ENCODE results near the gene ADAMTS8. TPM values are rescaled to one million over a fixed set of nuclear protein-coding genes. Genes with fewer than 3 reads are reported as not detected.
A peak's percentile ranks its signal among the peaks of the same experiment; 100 is the strongest.

ADAMTS8 gene
- total and polyA plus RNA-seq, 9 of the 15 experiments (the other 6 are each of a cell fraction or from before 2014, with no cell fraction given): not detected

DNA sequence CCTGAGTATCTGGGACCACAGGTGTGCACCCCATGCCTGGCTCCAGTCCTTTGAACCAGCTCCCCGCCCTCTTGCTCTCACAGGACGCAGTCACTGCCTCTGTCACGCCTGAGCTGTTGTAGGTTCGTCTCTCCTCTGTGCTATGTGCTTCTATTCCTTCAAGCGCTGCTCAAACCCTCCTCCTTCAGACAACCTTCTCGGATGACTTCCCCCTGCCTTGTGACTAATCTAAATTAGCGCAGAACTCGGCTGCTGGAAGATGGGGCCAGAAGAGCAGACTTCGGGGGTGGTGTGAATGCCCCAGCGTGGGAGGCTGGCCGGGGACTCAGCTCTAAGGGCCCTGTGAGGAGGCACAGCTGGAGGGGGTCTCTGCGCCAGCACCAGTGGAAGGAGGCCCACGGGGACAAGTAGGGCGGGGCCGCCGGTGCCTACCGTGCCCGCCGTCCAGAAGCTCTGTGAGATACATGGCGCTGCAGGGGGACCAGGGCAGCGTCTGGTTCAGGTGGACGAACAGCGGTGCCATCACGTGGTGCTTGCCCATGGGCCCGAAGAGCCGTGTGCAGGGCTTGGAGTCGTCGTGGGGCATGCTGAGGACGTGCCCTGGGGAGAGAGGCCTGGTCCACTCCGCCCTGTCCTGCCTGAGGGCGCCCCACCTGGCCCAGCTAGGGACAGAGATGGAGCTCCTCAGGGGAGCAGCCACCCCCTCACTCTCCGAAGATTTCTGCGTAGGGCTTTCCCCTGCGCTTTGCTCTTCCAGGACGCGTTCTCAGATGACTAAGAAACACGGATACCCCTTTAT lies 12.5 kb downstream of the ADAMTS8 start:
- no peak overlapping the region for H3K27ac ChIP-seq (ENCODE audit: extremely low read depth, low read depth, low read length)
- 1% methylated on average over 34 of the region's 37 CpGs for WGBS (ENCODE audit: insufficient coverage, low coverage, missing lambda C conversion rate)
- no peak overlapping the region for H3K4me3 ChIP-seq
- H3K9ac ChIP-seq (ENCODE audit: insufficient read depth in 1 of 2, low read depth in 2 of 2, low read length in 2 of 2): no peak overlapping the region; a peak in 1 of 4 replicates
- no peak for DNase-seq (ENCODE audit: extremely low read depth in 1 of 4, low spot score in 3 of 4)
- H2AFZ ChIP-seq (ENCODE audit: low read depth, low read length): no peak overlapping the region
- ATAC-seq: peak; percentile 44
- no peak for FAIRE-seq
- H3K4me1 ChIP-seq (replicated peaks in 1 of 2; ENCODE audit: control insufficient read depth in 2 of 2, insufficient read depth in 2 of 2, low read length in 2 of 2): peaks cover 0 to 7% of the 10 kb centered on the region in 2 experiments; a peak in 1 of 5 replicates
- no peaks in the 10 kb centered on the region for H3K9me3 ChIP-seq (replicated peaks; ENCODE audit: control insufficient read depth, insufficient read depth, low read depth, low read length)
- ChIA-PET CTCF (ENCODE audit: low intra/inter-chr PET ratio) (no interaction called here), POLR2A (interaction anchor here (0.5 to 1.1 kb wide), 5 partner anchors 12 to 446 kb away, joined by 3 to 4 read pairs (median 3); partner anchors contain the start of gene ADAMTS8)
- no peak overlapping the region for H3K4me2 ChIP-seq (ENCODE audit: insufficient read depth, low read length)
- 0 out of 2 replicates have a peak, but pooled peaks cover 6% of the 10 kb centered on the region for H4K20me1 ChIP-seq (replicated peaks; ENCODE audit: control insufficient read depth, insufficient read depth, low read length)
- no TSS peak for BruUV-seq (replicated peaks)
- intact Hi-C loops (cut with micrococcal nuclease) (no loop called here), in situ Hi-C loops (cut with MboI) (no loop called here)
- peaks cover 48 to 87% of the 10 kb centered on the region in 2 experiments for H3K27me3 ChIP-seq (ENCODE audit: control insufficient read depth in 2 of 2, insufficient read depth in 2 of 2, low read length in 2 of 2)
- no peaks in the 10 kb centered on the region for H3K79me2 ChIP-seq (ENCODE audit: control insufficient read depth, insufficient read depth, low read length)
- H3K9me1 ChIP-seq (ENCODE audit: control insufficient read depth, insufficient read depth, low read length): no peaks in the 10 kb centered on the region
- H3K36me3 ChIP-seq (ENCODE audit: control insufficient read depth, insufficient read depth, low read length): no peaks in the 10 kb centered on the region
- no peak for TF ChIP-seq ZBTB1 (CRISPR knock-in tag; IDR thresholded peaks at IDR 0.05; ENCODE audit: borderline replicate concordance, low read depth)
- no peak for TF ChIP-seq BCL6 (CRISPR knock-in tag; IDR thresholded peaks at IDR 0.05)
- no peak for TF ChIP-seq ZNF57 (CRISPR knock-in tag; IDR thresholded peaks at IDR 0.05)
- no peak for TF ChIP-seq TSC22D4 (tag; IDR thresholded peaks at IDR 0.05)
- TF ChIP-seq, protein P1, sequence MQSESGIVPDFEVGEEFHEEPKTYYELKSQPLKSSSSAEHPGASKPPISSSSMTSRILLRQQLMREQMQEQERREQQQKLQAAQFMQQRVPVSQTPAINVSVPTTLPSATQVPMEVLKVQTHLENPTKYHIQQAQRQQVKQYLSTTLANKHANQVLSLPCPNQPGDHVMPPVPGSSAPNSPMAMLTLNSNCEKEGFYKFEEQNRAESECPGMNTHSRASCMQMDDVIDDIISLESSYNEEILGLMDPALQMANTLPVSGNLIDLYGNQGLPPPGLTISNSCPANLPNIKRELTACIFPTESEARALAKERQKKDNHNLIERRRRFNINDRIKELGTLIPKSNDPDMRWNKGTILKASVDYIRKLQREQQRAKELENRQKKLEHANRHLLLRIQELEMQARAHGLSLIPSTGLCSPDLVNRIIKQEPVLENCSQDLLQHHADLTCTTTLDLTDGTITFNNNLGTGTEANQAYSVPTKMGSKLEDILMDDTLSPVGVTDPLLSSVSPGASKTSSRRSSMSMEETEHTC (IDR thresholded peaks at IDR 0.05): no peak
- no peak for TF ChIP-seq POU5F1 (IDR thresholded peaks at IDR 0.05; ENCODE audit: borderline replicate concordance, low read depth, low read length, partially characterized antibody)
- no peak for TF ChIP-seq KAT7 (CRISPR knock-in tag; IDR thresholded peaks at IDR 0.05; ENCODE audit: borderline replicate concordance)
- no peak for TF ChIP-seq ZNF586 (CRISPR knock-in tag; conservative IDR thresholded peaks at IDR 0.05)
- TF ChIP-seq, protein P2, sequence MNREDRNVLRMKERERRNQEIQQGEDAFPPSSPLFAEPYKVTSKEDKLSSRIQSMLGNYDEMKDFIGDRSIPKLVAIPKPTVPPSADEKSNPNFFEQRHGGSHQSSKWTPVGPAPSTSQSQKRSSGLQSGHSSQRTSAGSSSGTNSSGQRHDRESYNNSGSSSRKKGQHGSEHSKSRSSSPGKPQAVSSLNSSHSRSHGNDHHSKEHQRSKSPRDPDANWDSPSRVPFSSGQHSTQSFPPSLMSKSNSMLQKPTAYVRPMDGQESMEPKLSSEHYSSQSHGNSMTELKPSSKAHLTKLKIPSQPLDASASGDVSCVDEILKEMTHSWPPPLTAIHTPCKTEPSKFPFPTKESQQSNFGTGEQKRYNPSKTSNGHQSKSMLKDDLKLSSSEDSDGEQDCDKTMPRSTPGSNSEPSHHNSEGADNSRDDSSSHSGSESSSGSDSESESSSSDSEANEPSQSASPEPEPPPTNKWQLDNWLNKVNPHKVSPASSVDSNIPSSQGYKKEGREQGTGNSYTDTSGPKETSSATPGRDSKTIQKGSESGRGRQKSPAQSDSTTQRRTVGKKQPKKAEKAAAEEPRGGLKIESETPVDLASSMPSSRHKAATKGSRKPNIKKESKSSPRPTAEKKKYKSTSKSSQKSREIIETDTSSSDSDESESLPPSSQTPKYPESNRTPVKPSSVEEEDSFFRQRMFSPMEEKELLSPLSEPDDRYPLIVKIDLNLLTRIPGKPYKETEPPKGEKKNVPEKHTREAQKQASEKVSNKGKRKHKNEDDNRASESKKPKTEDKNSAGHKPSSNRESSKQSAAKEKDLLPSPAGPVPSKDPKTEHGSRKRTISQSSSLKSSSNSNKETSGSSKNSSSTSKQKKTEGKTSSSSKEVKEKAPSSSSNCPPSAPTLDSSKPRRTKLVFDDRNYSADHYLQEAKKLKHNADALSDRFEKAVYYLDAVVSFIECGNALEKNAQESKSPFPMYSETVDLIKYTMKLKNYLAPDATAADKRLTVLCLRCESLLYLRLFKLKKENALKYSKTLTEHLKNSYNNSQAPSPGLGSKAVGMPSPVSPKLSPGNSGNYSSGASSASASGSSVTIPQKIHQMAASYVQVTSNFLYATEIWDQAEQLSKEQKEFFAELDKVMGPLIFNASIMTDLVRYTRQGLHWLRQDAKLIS (CRISPR knock-in tag; IDR thresholded peaks at IDR 0.05): no peak
- no peak for TF ChIP-seq JUND (IDR thresholded peaks at IDR 0.05; ENCODE audit: borderline replicate concordance, low read depth, low read length)
- no peak for TF ChIP-seq JUND (tag; IDR thresholded peaks at IDR 0.05; ENCODE audit: borderline replicate concordance, low read depth, low read length)
- TF ChIP-seq DPF2 (IDR thresholded peaks at IDR 0.05): no peak
- TF ChIP-seq, protein P3, sequence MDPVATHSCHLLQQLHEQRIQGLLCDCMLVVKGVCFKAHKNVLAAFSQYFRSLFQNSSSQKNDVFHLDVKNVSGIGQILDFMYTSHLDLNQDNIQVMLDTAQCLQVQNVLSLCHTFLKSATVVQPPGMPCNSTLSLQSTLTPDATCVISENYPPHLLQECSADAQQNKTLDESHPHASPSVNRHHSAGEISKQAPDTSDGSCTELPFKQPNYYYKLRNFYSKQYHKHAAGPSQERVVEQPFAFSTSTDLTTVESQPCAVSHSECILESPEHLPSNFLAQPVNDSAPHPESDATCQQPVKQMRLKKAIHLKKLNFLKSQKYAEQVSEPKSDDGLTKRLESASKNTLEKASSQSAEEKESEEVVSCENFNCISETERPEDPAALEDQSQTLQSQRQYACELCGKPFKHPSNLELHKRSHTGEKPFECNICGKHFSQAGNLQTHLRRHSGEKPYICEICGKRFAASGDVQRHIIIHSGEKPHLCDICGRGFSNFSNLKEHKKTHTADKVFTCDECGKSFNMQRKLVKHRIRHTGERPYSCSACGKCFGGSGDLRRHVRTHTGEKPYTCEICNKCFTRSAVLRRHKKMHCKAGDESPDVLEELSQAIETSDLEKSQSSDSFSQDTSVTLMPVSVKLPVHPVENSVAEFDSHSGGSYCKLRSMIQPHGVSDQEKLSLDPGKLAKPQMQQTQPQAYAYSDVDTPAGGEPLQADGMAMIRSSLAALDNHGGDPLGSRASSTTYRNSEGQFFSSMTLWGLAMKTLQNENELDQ (CRISPR knock-in tag; IDR thresholded peaks at IDR 0.05; ENCODE audit: borderline replicate concordance): no peak
- no peak for TF ChIP-seq MCM5 (IDR thresholded peaks at IDR 0.05; ENCODE audit: low read depth)
- no peak for TF ChIP-seq CTBP1 (IDR thresholded peaks at IDR 0.05; ENCODE audit: borderline replicate concordance)
